HUES48 (cell line): ENCODE data around the gene ZFP28.

Experiments used
- H3K27ac ChIP-seq: one replicate; pipeline ENCODE4 v1.7.0; 2013; ENCODE audit warnings: low read depth, low read length, inconsistent platforms
- H3K27me3 ChIP-seq: 2 replicates; pipeline ENCODE4 v1.6.1; 2013; ENCODE audit warnings: mild to moderate bottlenecking, low read length; ENCODE audit not compliant: control insufficient read depth, insufficient read depth
- H3K36me3 ChIP-seq: 2 replicates; pipeline ENCODE4 v1.6.1; 2013; ENCODE audit warnings: low read length; ENCODE audit not compliant: control insufficient read depth, insufficient read depth
- H3K4me1 ChIP-seq: 2 replicates; pipeline ENCODE4 v1.6.1; 2013; ENCODE audit warnings: mild to moderate bottlenecking, low read length; ENCODE audit not compliant: control insufficient read depth, insufficient read depth
- H3K4me3 ChIP-seq: 2 replicates; pipeline ENCODE4 v1.5.1; 2013; ENCODE audit warnings: mild to moderate bottlenecking, low read depth, low read length
- H3K9ac ChIP-seq: 2 replicates; pipeline ENCODE4 v1.6.1; 2013; ENCODE audit warnings: mild to moderate bottlenecking, low read depth, low read length, moderate library complexity
- H3K9me3 ChIP-seq: 2 replicates; pipeline ENCODE4 v1.6.1; 2013; ENCODE audit warnings: low read length; ENCODE audit not compliant: control insufficient read depth, insufficient read depth

ZFP28 gene

GRCh38 chr19:56538761-56539263 lies at the start of gene ZFP28:
Gene ZFP28, plus strand, starts transcription at chr19:56538948. Its CDS starts 71 bp downstream, at chr19:56539019.
- Histone ChIP-seq H3K9me3 (peaks cover 57% of the 10 kb centered on the region), H3K27me3 (no peaks in the 10 kb centered on the region), H3K36me3 (0 out of 2 replicates have a peak, but pooled peaks cover 4% of the 10 kb centered on the region), H3K9ac (peak within 1 kb of the TSS; percentile 71), H3K4me1 (no peaks in the 10 kb centered on the region), H3K4me3 (peak within 1 kb of the TSS; percentile 95), H3K27ac (peak within 1 kb of the TSS; percentile 75)

- no peak overlapping the region for H3K4me3 ChIP-seq
- no peak overlapping the region for H3K27ac ChIP-seq
- H3K36me3 ChIP-seq: peaks cover 3% of the 10 kb centered on the region; the same call in 1 of the 2 replicates
- no peaks in the 10 kb centered on the region for H3K27me3 ChIP-seq
- no peak overlapping the region for H3K9ac ChIP-seq
- peaks cover 29% of the 10 kb centered on the region for H3K9me3 ChIP-seq
- H3K4me1 ChIP-seq: 0 out of 2 replicates have a peak, but pooled peaks cover 5% of the 10 kb centered on the region
These were observed 47.3 kb upstream of the ZFP28 start for GRCh38 chr19:56491399-56491798.

- Histone ChIP-seq H3K4me3 (no peak overlapping the region), H3K36me3 (peaks cover 3% of the 10 kb centered on the region; the same call in 1 of the 2 replicates), H3K27ac (no peak overlapping the region), H3K27me3 (no peaks in the 10 kb centered on the region), H3K9me3 (peaks cover 47% of the 10 kb centered on the region), H3K9ac (no peak overlapping the region), H3K4me1 (no peaks in the 10 kb centered on the region; the same call in 1 of the 2 replicates)
These were observed 34.2 kb upstream of the ZFP28 start for GRCh38 chr19:56504581-56504980.

- peaks cover 51% of the 10 kb centered on the region for H3K9me3 ChIP-seq
- peak within 1 kb of the TSS; percentile 91 for H3K9ac ChIP-seq
- peaks cover 2% of the 10 kb centered on the region; the same call in 1 of the 2 replicates for H3K36me3 ChIP-seq
- H3K4me1 ChIP-seq: no peaks in the 10 kb centered on the region; the same call in 1 of the 2 replicates
- H3K4me3 ChIP-seq: peak within 1 kb of the TSS; percentile 95
- H3K27me3 ChIP-seq: no peaks in the 10 kb centered on the region
- no peak within 1 kb of the TSS for H3K27ac ChIP-seq
These were observed 31.1 kb upstream of the ZFP28 start, which contains the start of gene ZNF471 for GRCh38 chr19:56507446-56508289. Gene ZNF471, plus strand, starts transcription at chr19:56507855. Its CDS starts 3,717 bp downstream, at chr19:56511572.

DNA sequence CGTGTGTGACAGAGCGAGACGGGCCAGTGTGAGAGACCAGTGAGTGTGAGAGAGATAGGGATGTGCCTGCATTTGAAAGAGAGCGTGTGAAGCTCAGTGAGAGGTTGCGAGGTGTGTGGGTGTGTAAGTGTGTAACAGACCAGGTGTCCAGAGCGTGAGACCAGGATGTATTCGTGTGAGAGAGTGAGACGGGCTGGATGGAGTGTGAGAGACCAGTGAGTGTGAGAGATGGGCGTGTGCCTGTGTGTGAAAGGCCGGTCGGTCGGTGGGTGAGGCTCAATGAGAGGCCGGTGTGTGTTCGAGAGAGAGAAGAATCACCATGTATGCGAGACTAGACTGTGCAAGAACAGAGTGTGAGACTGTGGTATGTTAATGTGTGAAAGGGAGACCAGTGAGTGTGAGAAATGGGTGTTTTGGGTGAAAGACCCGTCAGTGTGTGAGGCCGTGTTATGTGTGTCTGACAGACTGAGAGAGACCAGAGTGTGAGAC lies 30.4 kb upstream of the ZFP28 start:
- Histone ChIP-seq H3K36me3 (no peaks in the 10 kb centered on the region), H3K4me3 (peak overlapping the region; percentile 95), H3K9me3 (peaks cover 54% of the 10 kb centered on the region), H3K4me1 (no peaks in the 10 kb centered on the region; the same call in 1 of the 2 replicates), H3K27me3 (no peaks in the 10 kb centered on the region), H3K9ac (0 out of 2 replicates have a peak overlapping the region, but pooled peaks have one; percentile 91), H3K27ac (no peak overlapping the region)

GRCh38 chr19:56525214-56525860 lies 13.4 kb upstream of the ZFP28 start:
- Histone ChIP-seq H3K4me3 (no peak overlapping the region; the same call in 1 of the 2 replicates), H3K9me3 (peaks cover 89% of the 10 kb centered on the region)

DNA sequence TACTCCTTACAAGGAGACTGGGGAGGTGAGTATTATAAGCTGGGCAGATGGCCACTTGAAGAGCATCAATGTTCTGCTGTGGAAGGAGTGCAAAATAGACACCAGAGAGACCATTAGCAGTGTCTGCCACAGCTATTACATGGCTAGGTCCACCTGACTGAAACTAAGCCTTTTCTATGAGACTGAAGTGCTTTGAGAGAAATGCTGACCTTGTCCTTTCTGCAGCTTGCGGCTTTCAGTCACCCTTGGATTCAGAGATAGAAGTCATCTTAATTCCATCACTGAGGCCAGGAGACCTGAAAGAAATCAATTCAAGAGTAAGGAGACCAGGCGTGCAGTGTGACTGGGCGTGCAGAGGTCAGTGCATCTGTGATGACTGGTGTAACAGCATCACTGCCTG lies 1.3 kb upstream of the ZFP28 start:
- Histone ChIP-seq H3K4me3 (peak overlapping the region; percentile 95), H3K9ac (no peak overlapping the region)

More at GRCh38 chr19:56525214-56525860, 13.4 kb upstream of the ZFP28 start:
- Histone ChIP-seq H3K27me3 (no peaks in the 10 kb centered on the region), H3K9ac (no peak overlapping the region), H3K36me3 (no peaks in the 10 kb centered on the region), H3K4me1 (no peaks in the 10 kb centered on the region), H3K27ac (no peak overlapping the region)

DNA sequence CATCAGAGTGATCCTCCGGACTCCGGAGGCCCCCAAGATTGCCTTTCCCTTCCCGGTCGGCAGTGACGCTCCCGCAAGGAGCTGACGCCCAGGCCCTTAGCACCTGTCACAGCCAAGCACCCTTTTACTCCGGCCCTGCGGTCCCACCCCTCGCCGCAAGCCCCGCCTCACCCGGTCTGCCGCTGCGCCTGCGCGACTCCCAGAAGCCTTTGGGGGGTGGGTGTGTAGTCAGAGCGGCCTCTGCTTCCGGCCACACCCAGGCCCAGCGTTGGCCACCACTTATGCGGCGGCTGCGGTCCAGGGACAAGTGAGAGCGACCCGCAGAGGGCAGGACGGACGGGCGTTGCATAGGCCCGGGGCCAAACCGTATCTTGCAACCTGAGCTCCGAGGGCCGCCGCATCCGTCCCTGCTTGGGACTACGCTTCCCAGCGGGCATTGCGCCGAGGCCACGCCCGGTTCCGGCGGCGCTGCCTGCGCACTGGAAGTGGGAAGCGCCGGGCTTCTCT lies 441 bp upstream of the ZFP28 start:
- H3K36me3 ChIP-seq: 0 out of 2 replicates have a peak, but pooled peaks cover 4% of the 10 kb centered on the region
- no peaks in the 10 kb centered on the region for H3K4me1 ChIP-seq
- peak overlapping the region; percentile 75 for H3K27ac ChIP-seq
- peak overlapping the region; percentile 95 for H3K4me3 ChIP-seq
- peak overlapping the region; percentile 71 for H3K9ac ChIP-seq
- no peaks in the 10 kb centered on the region for H3K27me3 ChIP-seq
- H3K9me3 ChIP-seq: peaks cover 57% of the 10 kb centered on the region

More for the DNA sequence above, 1.3 kb upstream of the ZFP28 start:
- H3K36me3 ChIP-seq: 0 out of 2 replicates have a peak, but pooled peaks cover 4% of the 10 kb centered on the region
- no peaks in the 10 kb centered on the region for H3K27me3 ChIP-seq
- H3K27ac ChIP-seq: no peak overlapping the region
- no peaks in the 10 kb centered on the region for H3K4me1 ChIP-seq
- H3K9me3 ChIP-seq: peaks cover 55% of the 10 kb centered on the region

GRCh38 chr19:56543776-56544175 lies 5.0 kb downstream of the ZFP28 start:
- H3K4me1 ChIP-seq: no peaks in the 10 kb centered on the region
- peaks cover 15% of the 10 kb centered on the region for H3K36me3 ChIP-seq
- H3K27ac ChIP-seq: no peak overlapping the region
- H3K4me3 ChIP-seq: no peak overlapping the region
- H3K9ac ChIP-seq: no peak overlapping the region
- no peaks in the 10 kb centered on the region for H3K27me3 ChIP-seq
- peaks cover 79% of the 10 kb centered on the region for H3K9me3 ChIP-seq

- no peak overlapping the region for H3K9ac ChIP-seq
- H3K4me1 ChIP-seq: no peaks in the 10 kb centered on the region
- no peak overlapping the region for H3K4me3 ChIP-seq
- H3K27ac ChIP-seq: no peak overlapping the region
- H3K36me3 ChIP-seq: peaks cover 36% of the 10 kb centered on the region
- H3K9me3 ChIP-seq: peaks cover 88% of the 10 kb centered on the region
- no peaks in the 10 kb centered on the region for H3K27me3 ChIP-seq
These were observed 8.8 kb downstream of the ZFP28 start for GRCh38 chr19:56547535-56547934.
